ENCODE results near the gene PAX3.

- TF ChIP-seq CTCF (IDR thresholded peaks at IDR 0.05; ENCODE audit: low read depth, low read length, missing input control) (no peak), REST (IDR thresholded peaks at IDR 0.05) (no peak), YY1 (IDR thresholded peaks at IDR 0.05) (no peak)
Measured at GRCh38 chr2:222178450-222178849, 120.3 kb downstream of the PAX3 start.
